ENCODE measurements around the gene TPBG.

- TF ChIP-seq CTCF (conservative IDR thresholded peaks at IDR 0.05) (no peak), EZH2 (IDR thresholded peaks at IDR 0.05; ENCODE audit: low read depth) (no peak)
Measured at GRCh38 chr6:82380566-82381185, 17.1 kb downstream of the TPBG start.

Data from PC-9 (cell line).